ENCODE measurements around the gene DDHD1.

Gene DDHD1

GRCh38 chr14:53027562-53027961 is 125.6 kb downstream of the DDHD1 start:
- no peak for DNase-seq

DNA sequence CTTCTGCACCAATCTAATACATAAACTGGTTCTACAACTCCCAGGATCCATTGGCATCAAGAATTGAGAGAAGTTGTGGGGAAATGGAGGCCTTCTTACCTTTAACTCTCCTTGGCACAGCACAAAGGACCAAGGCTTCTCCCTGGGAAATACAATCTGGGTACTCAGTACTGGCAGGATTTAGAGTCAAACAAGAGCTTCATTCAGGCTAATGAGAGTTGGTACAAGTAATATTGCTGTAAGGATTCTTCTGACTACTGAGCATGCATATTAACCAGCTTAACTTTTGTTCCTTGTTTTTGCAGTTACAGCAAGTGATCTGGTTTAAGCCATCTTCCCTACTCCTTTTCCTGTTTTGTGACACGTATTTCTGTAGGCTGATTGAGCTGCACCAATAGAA is 126.1 kb downstream of the DDHD1 start:
- DNase-seq, result no peak

- DNase-seq, result no peak
Measured at GRCh38 chr14:53023325-53023724, 129.8 kb downstream of the DDHD1 start.

- DNase-seq, result no peak
Measured at GRCh38 chr14:53022593-53022992, 130.5 kb downstream of the DDHD1 start.

- DNase-seq, result no peak
Measured at GRCh38 chr14:53020193-53020932, 132.8 kb downstream of the DDHD1 start.

DNA sequence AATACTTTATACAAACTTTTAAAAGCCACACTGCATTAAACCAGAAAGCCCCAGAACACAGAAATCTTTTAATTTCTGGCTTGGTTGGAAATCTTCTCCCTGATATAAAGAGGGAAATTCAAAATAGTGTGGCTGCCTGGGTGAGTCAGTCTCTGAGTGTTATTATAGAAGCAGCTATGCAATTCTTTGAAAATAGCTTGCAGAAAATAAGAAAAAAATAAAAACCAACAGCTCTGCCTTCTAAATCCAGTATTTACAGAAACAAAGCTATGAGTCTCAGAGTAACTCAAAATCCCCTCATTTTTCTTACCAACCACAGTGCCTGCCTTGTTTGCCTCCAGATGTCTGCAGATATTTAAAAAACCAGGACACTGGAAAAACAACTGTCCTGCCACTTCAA is 133.7 kb downstream of the DDHD1 start:
- DNase-seq, result no peak

GRCh38 chr14:53017837-53018236 is 135.3 kb downstream of the DDHD1 start:
- DNase-seq, result no peak

- no peak for DNase-seq
Measured at GRCh38 chr14:53016919-53017318, 136.2 kb downstream of the DDHD1 start.

DNA sequence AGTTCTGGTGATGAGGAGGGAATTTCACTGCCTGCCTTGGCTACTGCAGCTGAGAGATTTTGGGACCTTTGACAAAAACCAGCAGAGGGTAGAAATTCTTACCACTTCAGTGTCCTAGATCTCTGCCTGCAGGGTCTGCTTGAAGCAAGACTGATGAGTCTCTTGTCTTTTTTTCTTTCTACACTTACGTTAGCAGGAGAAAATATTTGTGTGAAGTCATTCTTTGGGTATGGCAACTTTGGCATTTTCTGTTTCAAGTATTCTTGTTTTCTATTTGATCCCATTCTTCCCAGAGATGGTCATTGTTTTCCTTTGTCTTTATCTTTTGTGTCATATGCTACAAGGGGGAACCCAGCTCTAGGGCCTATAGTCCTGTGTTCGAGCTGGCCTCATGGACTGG is 136.6 kb downstream of the DDHD1 start:
- DNase-seq, result no peak

GRCh38 chr14:53011053-53011462 is 142.1 kb downstream of the DDHD1 start:
- no peak for DNase-seq

- DNase-seq, result no peak
Measured at GRCh38 chr14:53010193-53011040, 142.7 kb downstream of the DDHD1 start.

GRCh38 chr14:53006931-53007562 is 146.1 kb downstream of the DDHD1 start:
- DNase-seq, result no peak

GRCh38 chr14:53004976-53005375 is 148.1 kb downstream of the DDHD1 start:
- DNase-seq, result no peak

GRCh38 chr14:53003776-53004175 is 149.3 kb downstream of the DDHD1 start:
- DNase-seq, result no peak

DNA sequence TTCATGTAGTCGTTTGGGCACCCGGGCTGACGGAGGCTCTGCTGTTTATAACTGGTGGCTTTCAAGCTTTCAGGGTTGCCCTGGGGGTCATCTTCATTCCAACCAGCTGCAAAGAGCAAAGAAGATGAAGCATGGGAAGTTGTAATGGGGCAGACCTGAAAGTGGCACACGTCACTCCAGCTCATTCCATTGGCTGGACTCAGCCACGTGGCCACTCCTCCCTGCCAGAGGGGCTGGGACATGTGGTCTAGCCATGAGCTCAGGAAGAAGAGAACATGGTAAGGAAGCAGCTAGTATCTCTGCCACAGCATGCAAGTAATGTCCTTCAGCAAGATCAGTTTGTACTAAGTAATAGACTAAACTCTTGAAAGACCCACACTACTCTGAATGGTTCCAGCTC is 150.5 kb downstream of the DDHD1 start:
- no peak for DNase-seq

GRCh38 chr14:53001787-53002378 is 151.2 kb downstream of the DDHD1 start:
- no peak for DNase-seq

- DNase-seq, result no peak
Measured at GRCh38 chr14:52998376-52999015, 154.6 kb downstream of the DDHD1 start.

DNA sequence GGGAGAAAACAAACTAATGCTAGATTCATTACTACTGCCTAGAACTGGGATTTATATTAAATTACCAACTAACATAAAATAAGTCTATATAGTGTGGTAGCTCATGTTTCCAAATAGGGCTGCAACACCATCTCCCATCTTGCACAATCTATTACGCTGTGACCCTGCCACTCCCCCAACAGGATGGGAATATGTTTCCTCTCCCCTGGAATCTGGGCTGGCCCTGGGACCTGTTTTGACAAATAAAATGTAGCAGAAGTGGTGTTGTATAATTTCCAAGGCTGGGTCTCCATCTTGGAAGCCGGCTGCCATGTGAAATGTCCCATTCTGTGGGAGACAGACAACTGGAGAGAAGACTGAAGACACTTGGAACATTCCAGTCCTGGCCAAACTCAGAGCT is 156.6 kb downstream of the DDHD1 start:
- DNase-seq, result no peak

GRCh38 chr14:52995998-52996397 is 157.1 kb downstream of the DDHD1 start:
- DNase-seq, result no peak

DNA sequence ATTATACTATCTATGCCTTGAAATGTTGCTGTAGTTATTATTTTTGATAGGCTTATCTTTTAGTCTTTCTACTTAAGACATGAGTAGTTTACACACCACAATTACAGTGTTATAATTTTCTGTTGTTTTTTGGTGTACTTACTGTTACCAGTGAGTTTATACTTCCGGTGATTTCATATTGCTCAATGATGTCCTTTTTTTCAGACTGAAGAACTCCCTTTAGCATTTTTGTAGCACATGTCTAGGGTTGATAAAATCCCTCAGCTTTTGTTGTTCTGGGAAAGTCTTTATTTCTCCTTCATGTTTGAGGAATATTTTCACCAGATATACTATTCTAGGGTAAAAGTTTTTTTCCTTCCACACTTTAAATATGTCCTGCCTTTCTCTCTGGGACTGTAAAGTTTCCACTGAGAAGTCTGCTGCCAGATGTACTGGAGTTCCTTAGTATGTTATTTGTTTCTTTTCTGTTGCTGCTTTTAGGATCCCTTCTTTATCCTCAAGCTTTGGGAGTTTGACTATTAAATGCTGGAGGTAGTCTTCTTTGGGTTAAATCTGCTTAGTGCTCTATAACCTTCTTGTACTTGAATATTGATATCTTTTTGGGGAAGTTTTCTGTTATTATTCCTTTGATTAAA is 160.8 kb downstream of the DDHD1 start:
- no peak for DNase-seq

DNA sequence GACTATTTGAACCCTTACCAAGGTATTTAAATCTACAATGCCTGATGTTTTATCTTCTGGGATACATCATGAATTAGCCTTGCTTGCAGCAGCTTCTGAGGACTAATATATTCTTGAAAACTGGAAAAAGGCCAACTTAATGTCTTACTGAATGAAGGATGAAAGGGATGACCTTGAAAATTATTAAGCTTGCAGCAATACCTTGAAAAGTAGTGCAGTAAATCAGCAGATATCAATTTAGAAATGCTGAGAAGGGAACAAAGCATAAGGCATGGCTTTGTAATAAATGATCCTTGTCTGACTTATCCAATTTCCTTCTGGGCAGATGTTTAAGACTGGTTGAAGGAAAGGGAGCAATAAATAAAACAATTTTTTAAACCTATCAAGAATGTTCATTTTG is 165.0 kb downstream of the DDHD1 start:
- DNase-seq, result no peak

DNA sequence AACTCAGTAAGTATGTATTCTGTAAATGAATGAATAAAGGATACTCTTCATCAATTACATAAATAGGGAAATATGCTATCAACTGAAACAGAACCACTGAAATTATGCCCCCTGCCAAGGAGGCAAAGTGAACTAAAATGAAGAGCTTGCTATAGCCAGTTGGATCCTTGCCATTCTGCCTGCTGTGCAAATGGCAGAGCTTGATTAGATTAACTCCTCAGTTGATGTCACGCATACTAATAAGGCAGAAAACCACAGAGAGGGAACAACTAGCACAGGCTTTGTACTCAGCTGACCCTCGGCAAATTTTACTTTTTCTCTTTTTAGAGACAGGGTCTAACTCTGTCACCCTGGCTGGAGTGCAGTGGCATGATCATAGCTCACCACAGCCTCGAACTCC is 165.6 kb downstream of the DDHD1 start:
- no peak for DNase-seq

All from stimulated activated naive CD4-positive, alpha-beta T cell treated with Interleukin-2 at 50 U/mL for 16 hours (primary cell).